GM19238 (cell line): ENCODE measurements around the gene RGS19.

ENCODE experiments used
- DNase-seq: peaks from one replicate; pipeline ENCODE4 v3.0.0; 2011; ENCODE audit warnings: low spot score; ENCODE audit not compliant: insufficient read length

Gene RGS19

DNA sequence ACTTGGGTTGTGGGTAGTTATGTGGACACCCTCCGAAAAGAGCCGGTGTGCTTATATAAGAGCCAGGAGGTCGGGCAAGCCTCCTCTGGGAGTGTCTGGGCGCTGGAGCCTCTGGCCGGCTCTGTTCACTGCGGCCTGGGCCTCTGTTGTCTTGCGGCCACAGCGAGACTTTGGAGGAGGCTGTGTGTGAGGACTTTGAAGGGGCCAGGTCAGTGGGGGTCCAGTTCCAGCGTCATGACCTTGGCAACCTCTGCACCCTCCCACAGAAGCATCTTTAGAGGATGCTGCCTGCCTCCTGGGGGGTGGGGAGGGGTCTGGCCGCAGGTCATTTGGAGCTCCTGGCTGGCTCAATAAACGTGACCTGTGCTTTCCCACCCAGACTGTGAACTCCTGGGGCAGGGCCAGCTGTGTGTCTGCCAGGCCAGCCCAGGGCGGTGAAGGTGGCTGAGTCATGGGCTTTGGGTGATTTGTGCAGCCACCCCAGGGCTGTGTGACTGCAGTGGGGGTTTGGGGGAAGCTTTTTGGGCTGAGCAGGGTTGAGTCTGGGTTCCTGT lies 15.1 kb downstream of the RGS19 start:
- DNase-seq, result no peak

GRCh38 chr20:64063389-64064144 lies 15.8 kb downstream of the RGS19 start:
- no peak for DNase-seq

DNA sequence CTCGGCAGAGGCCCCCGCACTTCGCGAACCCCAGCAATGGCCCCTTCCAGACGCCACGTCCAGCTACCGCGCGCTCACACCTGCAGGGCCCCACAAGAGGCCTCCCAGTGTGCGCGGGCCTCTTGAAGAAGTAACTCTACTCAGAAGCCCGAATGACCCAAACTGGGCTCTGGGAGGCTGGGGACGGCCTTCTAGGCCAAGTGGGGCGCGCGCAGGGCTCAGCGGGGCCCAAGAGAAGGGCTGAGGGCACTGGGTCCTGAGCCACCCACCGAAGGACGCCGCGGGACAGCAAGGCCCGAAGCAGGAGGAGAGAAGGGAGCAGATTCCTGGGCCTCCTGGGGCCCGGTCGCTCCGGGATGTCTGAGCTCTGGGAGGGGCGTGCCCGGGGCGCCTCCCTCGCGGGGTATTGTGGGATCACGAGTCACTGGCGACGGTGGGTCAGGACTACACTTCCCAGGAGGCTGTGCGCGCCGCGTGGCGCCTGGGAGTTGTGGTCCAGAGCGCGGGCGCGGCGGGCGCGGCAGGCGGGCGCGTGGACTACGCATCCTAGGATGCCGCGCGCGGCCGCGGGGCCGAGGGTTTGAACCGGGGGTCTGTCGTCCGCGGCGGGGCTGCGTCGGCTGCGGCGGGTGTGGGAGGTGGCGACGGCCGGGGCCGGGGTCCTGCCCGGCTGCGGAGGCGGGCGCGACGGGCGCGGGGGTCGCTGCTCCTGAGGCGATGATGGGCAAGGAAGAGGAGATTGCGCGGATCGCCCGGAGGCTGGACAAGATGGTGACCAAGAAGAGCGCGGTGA lies 16.5 kb downstream of the RGS19 start, which contains the start of gene TCEA2:
Gene TCEA2, plus strand, starts transcription at position 603 of the 793 bp plus-strand sequence. Its CDS starts 115 bp downstream, at position 718.
- peak; percentile 99 for DNase-seq

DNA sequence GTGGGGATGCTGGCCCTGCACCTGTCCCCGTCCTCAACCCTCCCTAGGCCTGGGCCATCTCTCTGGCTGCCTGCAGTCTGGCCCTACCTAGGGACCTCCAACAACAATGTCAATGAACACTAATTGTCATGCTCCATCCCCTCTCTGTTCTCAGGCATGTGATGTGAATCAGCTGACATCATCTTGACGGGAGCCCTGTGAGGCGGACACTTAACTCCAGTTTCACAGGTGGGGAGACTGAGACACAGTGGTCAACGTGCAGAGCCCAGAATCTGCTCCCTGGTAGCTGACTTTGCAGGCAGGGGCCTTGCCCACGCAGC lies 17.1 kb downstream of the RGS19 start:
- no peak for DNase-seq

GRCh38 chr20:64058536-64058935 lies 20.8 kb downstream of the RGS19 start:
- no peak for DNase-seq

GRCh38 chr20:64057628-64058498 lies 21.5 kb downstream of the RGS19 start:
- peak; percentile 93 for DNase-seq

DNA sequence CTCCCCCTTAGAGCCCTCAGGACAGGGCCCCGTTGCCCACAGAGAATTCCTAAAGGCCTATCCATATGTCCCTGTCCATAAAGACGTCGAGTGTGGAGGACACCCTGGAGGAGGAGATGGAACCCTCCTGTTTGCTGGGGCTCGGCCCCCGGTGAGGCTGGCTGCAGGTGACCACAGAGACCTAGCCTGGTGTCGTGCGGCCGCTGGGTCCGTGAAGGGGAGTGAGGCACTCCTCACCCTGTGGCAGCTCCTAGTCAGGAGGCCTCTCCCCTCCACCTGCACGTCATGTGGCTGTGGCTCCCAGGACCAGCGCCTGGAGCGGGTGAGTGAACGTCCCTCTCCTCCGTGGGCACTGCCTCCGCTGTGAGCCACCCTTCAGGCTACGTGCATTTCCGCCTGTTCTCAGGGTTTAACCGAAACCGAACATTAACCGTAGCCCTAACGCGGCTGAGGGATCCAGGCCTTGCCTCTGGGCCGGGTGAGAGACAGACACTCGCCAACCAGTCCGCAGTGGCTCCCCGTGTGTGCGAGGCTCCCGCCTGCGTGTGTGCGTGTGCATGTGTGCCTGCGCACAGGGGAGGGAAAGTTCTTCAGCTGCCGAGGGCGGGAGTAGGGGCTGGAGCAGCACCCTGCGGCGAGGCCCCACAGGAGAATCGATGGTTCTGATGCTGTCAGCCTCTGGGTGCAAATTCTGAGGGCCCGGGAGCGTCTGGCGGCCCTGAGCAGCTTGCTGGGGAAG lies 22.3 kb downstream of the RGS19 start:
- DNase-seq, result no peak

- no peak for DNase-seq
Measured at GRCh38 chr20:64056639-64056888, 22.8 kb downstream of the RGS19 start.

DNA sequence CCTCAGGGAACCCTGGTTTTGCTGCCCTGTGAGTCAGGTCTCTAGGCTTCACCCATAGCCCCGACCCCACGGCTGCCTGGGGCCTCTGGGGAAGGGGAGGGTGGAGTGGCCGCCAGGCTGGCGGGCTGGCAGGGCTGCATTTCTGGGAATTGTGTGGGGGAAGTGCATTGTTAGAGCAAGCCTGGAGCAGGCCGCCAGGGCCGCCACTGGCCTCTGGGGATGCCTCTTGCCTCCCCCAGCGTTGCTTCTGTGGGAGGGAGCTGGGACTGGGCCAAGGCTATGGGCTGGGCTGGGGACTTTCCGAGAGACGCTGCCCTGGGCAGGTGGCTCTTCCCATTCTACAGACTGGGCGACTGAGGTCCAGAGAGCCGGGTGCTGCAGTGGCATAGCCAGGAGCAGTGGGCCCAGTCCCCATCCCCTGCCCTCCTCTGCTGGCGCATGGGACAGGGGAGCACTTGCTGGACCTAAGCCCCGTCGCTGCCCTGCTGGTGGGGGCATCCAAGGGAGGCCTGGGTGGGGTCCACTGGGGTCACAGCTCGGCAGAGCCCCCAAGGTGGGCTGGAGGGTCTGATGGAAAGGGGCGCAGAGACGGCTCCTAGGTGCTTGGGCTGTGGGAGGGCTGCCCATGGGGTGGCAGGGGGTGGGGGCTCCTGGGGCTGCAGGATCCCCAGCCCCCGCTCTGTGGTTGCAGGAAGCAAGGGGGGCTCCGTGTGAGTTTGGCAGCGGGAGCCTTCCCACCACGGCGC lies 23.3 kb downstream of the RGS19 start:
- DNase-seq, result no peak

GRCh38 chr20:64055396-64055892 lies 23.9 kb downstream of the RGS19 start:
- no peak for DNase-seq

DNA sequence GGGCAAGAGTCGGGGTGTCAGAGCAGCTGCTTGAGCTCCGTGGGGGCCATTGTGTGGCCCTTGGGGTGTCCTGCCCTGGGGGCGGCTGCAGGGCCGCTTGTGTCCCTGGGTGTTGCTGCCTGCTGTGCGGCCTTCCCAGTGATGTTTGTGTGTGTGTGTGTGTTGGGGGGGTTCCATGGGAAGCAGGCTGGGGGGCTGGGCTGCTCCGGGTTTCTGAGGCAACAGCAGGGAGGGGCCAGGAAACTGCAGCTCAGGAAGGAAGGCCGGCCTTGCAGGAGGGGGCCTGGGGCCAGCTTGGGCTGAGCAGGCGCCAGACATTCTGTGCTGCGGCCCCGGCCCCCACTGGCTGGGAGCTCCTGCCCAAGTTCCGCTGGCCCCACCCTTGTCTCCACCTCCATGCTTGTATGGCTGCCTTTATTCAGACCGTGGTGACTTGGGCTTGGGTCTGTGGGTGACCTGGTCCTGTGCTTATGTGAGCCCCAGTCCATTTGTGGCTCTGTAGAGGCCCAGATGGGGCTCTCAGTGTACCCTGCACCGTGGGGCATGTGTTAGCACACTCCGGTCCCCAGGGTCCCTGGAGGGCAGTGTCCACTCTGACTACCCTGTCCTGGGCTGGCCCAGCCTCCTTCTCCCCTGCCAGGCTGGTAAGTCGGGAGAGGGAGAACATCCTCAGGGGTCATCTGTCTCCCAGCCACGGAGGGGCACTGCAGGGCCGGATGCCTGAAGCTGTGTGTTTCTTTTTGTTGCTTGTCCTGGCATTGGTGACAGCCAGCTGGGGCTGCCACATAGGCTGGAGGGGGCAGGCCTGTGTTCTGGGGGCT lies 25.3 kb downstream of the RGS19 start:
- no peak for DNase-seq

- no peak for DNase-seq
Measured at GRCh38 chr20:64052987-64053840, 26.1 kb downstream of the RGS19 start.

- no peak for DNase-seq
Measured at GRCh38 chr20:64052326-64052722, 27.0 kb downstream of the RGS19 start.

- DNase-seq, result no peak
Measured at GRCh38 chr20:64051561-64052325, 27.6 kb downstream of the RGS19 start.

DNA sequence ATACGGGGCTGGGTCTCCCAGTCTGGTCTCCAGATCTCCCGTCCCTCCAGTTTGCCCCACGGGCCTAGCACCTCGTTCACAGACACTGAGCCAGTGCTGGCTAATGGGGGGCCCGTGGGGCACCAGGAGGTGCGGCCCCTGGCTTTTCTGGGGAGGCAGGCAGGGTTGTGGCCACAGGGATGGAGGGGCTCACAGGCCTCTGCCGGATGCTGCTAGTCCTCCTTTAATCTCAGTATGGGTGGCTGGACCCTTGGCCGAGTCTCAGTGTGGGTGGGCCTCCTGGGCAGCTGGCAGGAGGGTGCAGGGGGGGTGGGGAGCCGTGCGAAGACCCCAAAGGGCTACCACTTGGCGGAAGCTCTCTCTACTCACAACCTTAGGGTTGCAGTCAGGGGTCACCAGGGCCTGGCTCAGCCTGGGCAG lies 28.3 kb downstream of the RGS19 start:
- no peak for DNase-seq

- DNase-seq, result no peak
Measured at GRCh38 chr20:64050261-64051032, 28.9 kb downstream of the RGS19 start.

GRCh38 chr20:64049878-64050260 lies 29.4 kb downstream of the RGS19 start:
- no peak for DNase-seq
